Pancreas (tissue), 10 donors: ENCODE results near the gene FMNL3. TPM values are rescaled to one million over a fixed set of nuclear protein-coding genes. Genes with fewer than 3 reads are reported as not detected.
A peak's percentile ranks its signal among the peaks of the same experiment; 100 is the strongest.

Experiments
- ATAC-seq, 4 donors: fragments of 200-7000 bp; cut with Tn5 transposase; one replicate each; pipeline versions ENCODE4 v1.8.0 to v1.9.1; 2020; ENCODE audit warnings: mild to moderate bottlenecking in 4 of 4, moderate library complexity in 4 of 4
- DNase-seq, 6 donors: peaks; one replicate each; pipeline ENCODE4 v3.0.0-alpha.2; 2020
- FAIRE-seq: peaks from 2 replicates; lab custom pipeline; 2012; peaks lifted over from hg19 to GRCh38; lab: Jason Lieb, UNC
- H3K27ac ChIP-seq, 4 donors: fragments of 200-600 bp; sonication (generic); 1 replicate in 3 of 4; 2 replicates in 1 of 4; pipeline versions ENCODE4 v1.5.0 to v1.8.0; 2020
- H3K27me3 ChIP-seq, 4 donors: fragments of 200-600 bp; one replicate each; pipeline ENCODE4 v1.8.0; 2021
- H3K36me3 ChIP-seq, 3 donors: fragments of 200-600 bp; sonication (generic) in 1 of 3; one replicate each; pipeline versions ENCODE4 v1.5.0 to v1.8.0; 2020 to 2021
- H3K4me1 ChIP-seq, 3 donors: fragments of 200-600 bp; one replicate each; pipeline ENCODE4 v1.8.0; 2021
- H3K4me3 ChIP-seq, 4 donors: fragments of 200-600 bp; sonication (generic) in 2 of 4; one replicate each; pipeline versions ENCODE4 v1.5.0 to v1.8.0; 2020 to 2021
- H3K9me3 ChIP-seq, 4 donors: fragments of 200-600 bp; one replicate each; pipeline ENCODE4 v1.8.0; 2021
- CTCF ChIP-seq, 4 donors: fragments of 200-600 bp; sonication (generic) in 3 of 4; IDR thresholded peaks; one replicate each; pipeline versions ENCODE4 v1.5.0 to v1.8.0; 2021; ENCODE audit warnings: antibody characterized with exemption in 4 of 4
- WGBS, 2 donors: extraction: QIAGEN DNeasy Blood & Tissue Kit; methylation state at CpG; one replicate each; pipeline ENCODE4 v1.1.7; 2013; 5-methylcytosine and 5-hydroxymethylcytosine counted together
- intact Hi-C, 3 donors: fragments of 100-400 bp; cut with DNase I; formaldehyde crosslinking; loops; one replicate each; pipeline versions ENCODE4 v1.11.1 to v1.14.2; 2022
- polyA plus RNA-seq, 2 donors: library from polyadenylated mRNA; stranded (reverse); fragments of 200-250 nt; gene quantifications; one replicate each; pipeline ENCODE4 v1.2.3, GENCODE V29; 2013
- total RNA-seq, 6 donors: library from RNA; stranded (reverse); fragmentation: NEBNext Ultra II Directional in 4 of 6; extraction: Animal tissue kit (Norgen Biotek cat#: 25700) in 4 of 6; gene quantifications; one replicate each; pipeline versions ENCODE4 v1.2.1 to v1.2.4, GENCODE V29; 2021 to 2023
- donor health status: healthy with polysubstance abuse.
- donor health status: DM: no; HTN: no; CAD: no; lungs with moderate emphysema.
- donor health status: DM: no; HTN: no; CAD: no.
- donor health status: control.
- donor health status: control.
- donor health status: Bipolar disorder and iron deficiency.
- donor health status: DM: yes; HTN: yes; CAD: no.
- donor health status: DM: no; HTN: no; CAD: no.
- donor health status: DM: no; HTN: no; CAD: no.
- donor health status: DM: yes; HTN: yes; CAD: no.

Gene FMNL3
- total and polyA plus RNA-seq, 8 donors: 1.8 to 13.5 (median 3.0) TPM

GRCh38 chr12:49646331-49646830 lies 60.8 kb downstream of the FMNL3 start:
- TF ChIP-seq CTCF (IDR thresholded peaks at IDR 0.05): no peak
- Histone ChIP-seq H3K36me3 (peaks cover 0 to 11% (median 0%) of the 10 kb centered on the region in 3 donors), H3K4me3 (no peak overlapping the region), H3K4me1 (no peaks in the 10 kb centered on the region), H3K27ac (no peak overlapping the region), H3K9me3 (no peaks in the 10 kb centered on the region), H3K27me3 (no peaks in the 10 kb centered on the region)
- DNase-seq: peak in 1 of 6 donors; percentile 51
- ATAC-seq: no peak
- FAIRE-seq: no peak
- intact Hi-C loops: loop anchor here (5.0 to 10.0 kb wide), 2 partner anchors 58 to 61 kb away; partner anchors contain the start of gene FMNL3 (in 3 of the 3)
- 93 to 94% methylated on average over 7 of the region's 7 CpGs for WGBS, 2 donors

GRCh38 chr12:49645146-49646039 lies 61.8 kb downstream of the FMNL3 start:
- intact Hi-C loops: loop anchor here (5.0 to 10.0 kb wide), 2 partner anchors 59 to 62 kb away; partner anchors contain the start of gene FMNL3 (in 3 of the 3)
- no peak overlapping the region for H3K27ac ChIP-seq
- TF ChIP-seq CTCF (IDR thresholded peaks at IDR 0.05): no peak

GRCh38 chr12:49644620-49644994 lies 62.6 kb downstream of the FMNL3 start:
- H3K27ac ChIP-seq: no peak overlapping the region
- intact Hi-C loops: loop anchor here in 1 of 3 donors (10.0 kb wide), 1 partner anchor 60 kb away; the partner anchor contains the start of gene FMNL3
- peak in 5 of 6 donors; percentile 36 to 75 (median 67) for DNase-seq
- no peaks in the 10 kb centered on the region for H3K27me3 ChIP-seq
- H3K36me3 ChIP-seq: peaks cover 0 to 11% (median 0%) of the 10 kb centered on the region in 3 donors
- H3K4me3 ChIP-seq: no peak overlapping the region
- no peaks in the 10 kb centered on the region for H3K4me1 ChIP-seq
- peak; percentile 61 to 91 (median 88) for ATAC-seq
- TF ChIP-seq CTCF (IDR thresholded peaks at IDR 0.05): peak; percentile 54 to 93 (median 82)
- no peak for FAIRE-seq
- 21 to 23% methylated on average over 2 of the region's 2 CpGs for WGBS, 2 donors
- no peaks in the 10 kb centered on the region for H3K9me3 ChIP-seq

More at GRCh38 chr12:49645146-49646039, 61.8 kb downstream of the FMNL3 start:
- H3K4me1 ChIP-seq: no peaks in the 10 kb centered on the region
- no peaks in the 10 kb centered on the region for H3K9me3 ChIP-seq
- peaks cover 0 to 11% (median 0%) of the 10 kb centered on the region in 3 donors for H3K36me3 ChIP-seq
- 85 to 90% methylated on average over 6 of the region's 6 CpGs for WGBS, 2 donors
- DNase-seq: peak in 1 of 6 donors; percentile 46
- no peak for ATAC-seq
- H3K4me3 ChIP-seq: no peak overlapping the region
- H3K27me3 ChIP-seq: no peaks in the 10 kb centered on the region
- FAIRE-seq: no peak

- 74 to 80% methylated on average over 9 to 10 of the region's 10 CpGs for WGBS, 2 donors
- no peak for TF ChIP-seq CTCF (IDR thresholded peaks at IDR 0.05)
- no peak overlapping the region for H3K4me3 ChIP-seq
- ATAC-seq (peak in 3 of 4 donors; percentile 8 to 32 (median 15)), DNase-seq (peak in 1 of 6 donors; percentile 40), FAIRE-seq (no peak)
- H3K36me3 ChIP-seq: peaks cover 0 to 11% (median 0%) of the 10 kb centered on the region in 3 donors
- no peak overlapping the region for H3K27ac ChIP-seq
- H3K27me3 ChIP-seq: no peaks in the 10 kb centered on the region
- H3K9me3 ChIP-seq: no peaks in the 10 kb centered on the region
- H3K4me1 ChIP-seq: no peaks in the 10 kb centered on the region
- intact Hi-C loops: loop anchor here in 1 of 3 donors (10.0 kb wide), 1 partner anchor 61 kb away; the partner anchor contains the start of gene FMNL3
Observed at GRCh38 chr12:49643961-49644619, 63.1 kb downstream of the FMNL3 start.
